Measurements from ENCODE around the gene GREB1.

GREB1 gene

DNA sequence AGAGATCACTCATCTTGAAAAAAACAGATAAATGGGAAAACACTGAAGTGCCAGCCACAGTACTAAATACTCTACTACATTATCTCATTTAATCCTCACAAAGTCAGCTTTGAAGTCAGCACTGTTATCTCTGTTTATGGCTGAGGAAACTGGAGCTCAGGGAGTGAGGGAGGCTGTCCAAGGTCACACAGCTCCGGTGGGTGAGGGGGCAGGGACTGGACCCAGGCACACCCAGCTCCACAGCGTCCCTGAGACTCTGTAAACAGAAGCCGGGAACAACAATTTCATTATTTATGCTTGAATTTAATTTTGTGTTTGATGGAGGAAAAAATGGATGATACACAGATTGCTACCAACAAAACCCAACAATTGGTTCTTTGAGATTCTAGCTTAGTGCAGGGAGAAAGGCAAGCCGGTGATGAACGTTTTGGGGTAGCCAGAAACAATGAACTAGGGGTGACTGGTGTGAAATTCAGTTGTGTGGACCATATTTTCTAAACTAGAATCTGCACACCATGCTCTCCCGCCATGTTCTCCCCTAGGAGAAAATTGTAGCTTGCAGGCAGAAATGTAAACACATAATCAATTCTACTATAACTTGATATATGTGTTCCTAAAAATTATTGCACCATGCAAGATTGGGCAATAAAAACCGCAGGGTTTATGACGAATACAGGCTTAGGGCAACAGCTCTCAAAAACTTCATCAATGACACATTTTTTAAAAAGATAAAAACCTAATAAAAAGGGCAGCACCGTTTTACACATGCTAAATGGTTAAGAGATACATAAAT lies at the start of gene GREB1:
TSS of gene GREB1 (plus strand) at position 768 of the 793 bp plus-strand sequence. CDS start 22,570 bp downstream, outside the sequence.
- DNase-seq: no peak

DNA sequence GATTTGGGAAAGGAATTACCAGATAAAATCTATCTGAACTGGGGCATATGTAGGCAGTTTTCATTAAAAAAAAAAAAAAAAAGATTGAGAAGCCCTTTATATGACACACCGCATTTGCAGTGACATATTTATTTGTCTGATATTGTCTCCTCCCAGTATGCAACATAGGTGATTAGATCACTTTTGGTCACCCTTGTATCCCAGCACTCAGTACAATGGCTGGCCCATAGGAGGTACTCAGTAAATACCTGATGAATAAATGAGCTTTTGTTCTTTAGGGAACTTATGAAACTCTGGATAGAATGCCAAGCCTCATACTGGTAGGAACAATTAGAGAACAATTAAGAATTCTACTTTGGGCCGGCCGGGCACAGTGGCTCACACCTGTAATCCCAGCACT lies 45.0 kb upstream of the GREB1 start:
- DNase-seq: no peak

DNA sequence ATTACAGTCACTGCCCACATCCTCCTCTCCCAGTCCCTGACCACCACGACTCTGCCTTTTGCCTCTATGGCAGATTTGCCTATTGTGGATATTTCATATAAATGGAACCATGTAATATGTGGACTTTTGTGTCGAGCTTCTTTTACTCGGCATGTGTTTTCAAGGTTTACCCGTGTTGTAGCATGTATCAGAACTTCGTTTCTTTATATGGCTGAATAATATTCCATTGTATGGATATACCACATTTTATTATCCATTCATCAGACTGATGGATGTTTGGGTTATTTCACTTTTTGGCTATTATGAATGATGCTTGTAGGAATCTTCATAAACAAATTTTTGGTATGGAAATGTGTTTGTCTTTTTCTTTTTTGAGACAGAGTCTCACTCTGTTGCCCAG lies 43.7 kb upstream of the GREB1 start:
- no peak for DNase-seq

GRCh38 chr2:11491348-11491933 lies 42.4 kb upstream of the GREB1 start:
- DNase-seq: no peak

GRCh38 chr2:11492244-11492643 lies 41.6 kb upstream of the GREB1 start:
- DNase-seq: no peak

GRCh38 chr2:11492720-11493119 lies 41.1 kb upstream of the GREB1 start:
- DNase-seq: no peak

DNA sequence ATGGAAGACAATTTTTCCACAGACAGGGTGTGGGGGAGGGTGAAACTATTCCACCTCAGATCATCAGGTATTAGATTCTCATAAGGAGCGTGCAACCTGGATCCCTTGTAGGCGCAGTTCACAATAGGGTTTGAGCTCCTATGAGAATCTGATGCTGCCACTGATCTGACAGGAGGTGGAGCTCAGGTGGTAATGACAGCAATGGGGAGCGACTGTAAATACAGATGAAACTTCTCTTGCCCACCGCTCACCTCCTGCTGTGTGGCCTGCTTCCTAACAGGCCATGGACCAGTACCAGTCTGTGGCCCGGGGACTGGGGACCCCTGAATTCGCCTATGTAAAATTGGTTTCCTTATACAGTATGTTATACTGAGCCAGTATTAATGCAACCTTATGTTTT lies 40.6 kb upstream of the GREB1 start:
- DNase-seq: no peak

DNA sequence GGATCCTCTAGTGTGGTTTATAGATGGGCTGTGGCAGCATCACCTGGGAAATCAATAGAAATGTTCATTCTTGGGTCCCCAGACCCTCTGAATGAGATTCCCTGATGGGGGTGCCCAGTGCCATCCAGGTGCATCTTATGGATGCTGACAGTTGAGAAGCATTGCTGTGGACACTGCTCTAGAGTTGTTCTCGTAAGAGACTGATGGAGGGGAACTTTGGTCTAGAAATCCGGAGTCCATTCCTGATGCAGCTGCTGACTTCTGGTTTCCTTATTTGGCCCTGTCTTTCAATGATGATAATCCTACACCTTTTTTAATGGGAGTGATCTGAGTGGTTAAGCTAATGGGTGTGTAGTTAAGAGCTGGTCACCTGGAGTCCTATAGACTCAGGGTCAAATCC lies 39.5 kb upstream of the GREB1 start:
- no peak for DNase-seq

DNA sequence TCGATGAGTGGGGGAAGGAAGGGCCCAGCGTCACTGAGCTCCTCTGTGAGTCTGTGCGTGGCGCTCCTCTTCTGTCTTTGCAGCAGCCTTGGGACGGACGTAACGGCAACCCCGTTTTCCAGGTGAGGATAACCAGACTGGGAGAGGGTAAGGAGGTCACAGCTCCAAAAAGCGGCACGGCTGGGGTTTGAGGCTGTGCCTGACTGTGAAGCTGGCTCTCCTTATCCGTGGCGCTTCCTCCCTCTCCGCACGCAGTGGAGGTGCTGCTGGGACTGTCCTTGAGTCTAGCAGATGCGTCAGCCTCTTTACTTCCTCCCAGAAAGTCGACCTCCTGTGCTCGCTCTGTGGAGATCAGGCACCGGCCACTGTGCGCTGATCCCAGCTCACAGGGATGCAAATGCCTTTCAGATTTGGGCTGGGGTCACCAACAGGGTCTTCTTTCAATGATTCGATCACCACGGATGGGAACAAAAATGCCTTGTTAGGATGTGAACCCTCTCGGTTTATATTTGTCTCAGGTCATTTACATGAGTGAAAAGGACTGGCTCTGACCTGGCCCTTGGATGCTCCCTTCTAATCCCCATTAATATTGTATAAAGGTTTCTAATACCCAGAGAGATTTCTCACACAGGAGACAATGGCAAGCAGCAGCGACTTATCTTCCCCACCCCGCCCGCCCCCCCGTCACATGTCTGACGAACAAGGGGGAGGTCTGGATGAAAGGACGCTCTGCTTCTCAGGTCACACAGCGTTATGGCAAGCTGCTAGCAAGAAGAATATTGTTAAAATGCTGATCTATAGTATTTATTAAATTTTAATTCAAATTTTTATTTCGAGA lies 37.8 kb upstream of the GREB1 start:
- no peak for DNase-seq

DNA sequence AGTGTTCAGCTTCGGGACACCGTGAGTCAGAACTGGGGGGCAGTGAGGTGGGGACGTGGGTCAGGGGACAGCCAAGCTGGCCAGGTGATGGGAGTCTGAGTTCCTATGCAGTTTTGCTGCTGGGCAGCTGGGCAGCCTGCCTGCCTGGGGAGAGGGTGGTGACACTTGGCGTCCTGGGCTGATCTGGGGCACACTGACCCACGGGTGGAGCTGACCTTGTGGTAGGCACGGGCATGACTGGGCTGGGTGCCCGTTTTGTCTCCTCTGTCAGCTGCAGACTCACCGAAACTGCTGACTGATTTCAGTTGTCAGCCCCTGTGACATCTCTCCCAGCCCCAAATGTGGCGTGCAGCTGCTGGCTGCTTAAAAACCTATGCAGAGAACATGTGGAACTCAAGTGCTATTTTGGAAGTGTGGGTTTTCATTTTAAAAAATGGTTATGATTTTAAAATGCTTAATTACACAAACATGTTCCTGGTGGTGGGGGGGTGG lies 35.3 kb upstream of the GREB1 start:
- DNase-seq: no peak

GRCh38 chr2:11499081-11499743 lies 34.6 kb upstream of the GREB1 start:
- DNase-seq: no peak

DNA sequence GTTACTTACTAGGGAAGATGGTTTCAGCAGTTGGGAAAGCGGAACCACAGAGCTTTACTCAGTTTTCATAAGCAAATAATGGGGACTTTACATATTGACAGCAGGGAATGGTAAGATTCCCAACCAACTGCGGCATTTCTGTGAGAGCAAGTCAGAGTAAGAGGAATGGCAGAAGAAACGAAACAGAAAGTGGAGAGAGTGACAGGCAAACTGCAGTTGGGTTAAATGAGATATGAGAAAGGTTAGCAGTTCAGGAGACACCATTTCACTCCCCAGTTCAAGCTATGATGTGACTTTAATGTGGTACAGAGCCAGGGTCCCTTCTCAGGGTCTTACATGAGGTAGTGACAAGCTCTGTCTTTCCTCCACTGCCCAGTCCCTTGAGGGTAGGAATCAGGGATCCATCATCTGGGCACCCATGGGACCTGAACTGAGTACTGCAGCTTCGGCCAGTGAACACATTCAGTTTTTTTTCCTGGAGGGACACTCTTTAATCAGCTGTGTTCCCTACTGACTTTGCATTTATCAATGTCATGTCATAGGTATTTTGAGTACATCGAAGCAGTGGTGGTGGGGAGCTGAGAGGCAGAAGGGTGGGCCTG lies 33.0 kb upstream of the GREB1 start:
- no peak for DNase-seq

DNA sequence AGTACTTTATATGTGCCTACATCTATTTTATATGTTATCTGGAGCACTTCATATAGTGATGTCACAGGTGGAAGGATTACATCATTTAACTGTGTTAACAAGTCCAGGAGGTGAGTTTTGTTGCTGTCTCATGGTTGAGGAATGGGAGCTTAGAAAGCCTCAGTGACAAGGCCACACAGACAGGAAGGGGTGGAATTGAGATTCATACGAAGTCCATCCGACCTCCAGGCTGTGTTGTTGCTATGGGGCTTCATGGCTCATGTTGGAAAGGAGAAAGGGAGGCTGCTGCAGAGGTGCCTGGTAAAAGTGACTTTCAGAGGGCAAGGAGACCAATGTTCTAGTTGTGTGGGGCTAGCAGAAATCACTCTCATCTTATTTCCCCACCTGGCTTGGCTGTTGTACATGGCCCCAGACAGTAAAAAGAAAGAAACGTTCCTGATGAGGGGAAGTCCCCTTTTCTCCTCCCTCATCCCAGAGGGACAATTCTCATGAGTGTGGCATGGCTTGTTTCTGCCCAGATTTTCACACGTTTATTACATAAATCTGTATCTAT lies 31.0 kb upstream of the GREB1 start:
- no peak for DNase-seq

DNA sequence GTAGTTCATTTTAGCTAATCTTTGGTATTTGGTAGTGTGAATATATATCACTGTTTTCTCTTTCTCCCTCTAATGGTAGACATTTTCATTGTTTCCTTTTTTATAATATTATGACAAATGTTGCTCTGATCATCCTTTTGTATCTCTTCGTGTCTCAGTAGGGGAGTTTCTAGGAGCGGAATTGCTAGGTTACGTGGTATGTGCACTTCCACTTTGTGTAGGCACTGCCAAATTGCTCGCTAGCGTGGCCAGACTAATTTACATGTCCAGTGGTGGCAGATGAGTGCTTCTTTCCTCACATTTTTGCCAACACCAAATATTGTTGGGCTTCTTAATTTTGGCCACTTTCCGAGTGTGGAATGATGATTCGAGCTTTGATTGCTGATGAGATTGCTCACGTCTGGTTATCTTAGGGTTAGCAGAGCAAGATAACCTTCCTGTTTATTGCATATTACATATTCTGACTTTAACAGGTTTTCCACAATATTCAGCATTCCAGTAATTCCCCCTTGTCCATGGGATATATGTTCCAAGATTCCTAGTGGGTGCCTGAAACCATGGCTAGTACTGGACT lies 30.4 kb upstream of the GREB1 start:
- no peak for DNase-seq

- no peak for DNase-seq
Observed at GRCh38 chr2:11505652-11506610, 27.9 kb upstream of the GREB1 start.

GRCh38 chr2:11506611-11506969 lies 27.3 kb upstream of the GREB1 start:
- no peak for DNase-seq

DNA sequence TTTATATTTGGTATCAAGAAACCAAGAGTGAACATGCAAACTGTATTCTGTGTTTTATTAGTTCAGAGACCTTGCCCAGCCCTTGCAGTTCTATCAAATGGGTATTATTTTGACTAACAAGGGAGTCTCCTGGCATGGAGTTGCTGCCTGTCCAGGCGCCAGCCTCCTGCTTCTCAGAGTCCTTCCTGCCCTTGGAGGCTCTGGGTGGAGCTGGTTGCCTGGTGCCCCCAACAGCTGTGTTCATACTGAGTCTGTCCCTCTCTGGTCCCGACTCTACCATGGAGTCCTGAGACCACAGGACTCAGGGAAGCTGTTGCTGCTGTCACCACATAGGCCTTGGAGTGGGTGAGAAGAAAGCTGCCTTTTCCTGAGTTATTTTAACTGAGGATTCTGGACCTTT lies 26.3 kb upstream of the GREB1 start:
- no peak for DNase-seq

- no peak for DNase-seq
Observed at GRCh38 chr2:11508279-11508678, 25.6 kb upstream of the GREB1 start.

- DNase-seq: no peak
Observed at GRCh38 chr2:11509657-11510360, 24.0 kb upstream of the GREB1 start.

GRCh38 chr2:11512431-11512830 lies 21.4 kb upstream of the GREB1 start:
- DNase-seq: no peak
